HFF-Myc (cell line): ENCODE data around the gene COL11A1.

Experiments used
- DNase-seq: peaks from one replicate; pipeline ENCODE4 v3.0.0-alpha.2; 2011; ENCODE audit warnings: low read depth; ENCODE audit errors: extremely low read depth
- H3K4me3 ChIP-seq: replicated peaks from 2 replicates; pipeline ENCODE4 v1.5.1; 2011; ENCODE audit warnings: low read depth, mild to moderate bottlenecking, control low read depth, low read length
- CTCF ChIP-seq: IDR thresholded peaks from 2 replicates; pipeline ENCODE4 v1.5.1; 2012; ENCODE audit warnings: mild to moderate bottlenecking, low read depth, low read length, control low read depth; ENCODE audit errors: missing control alignments

Gene COL11A1

GRCh38 chr1:102977292-102977691 lies 131.0 kb downstream of the COL11A1 start:
- no peak for DNase-seq
- TF ChIP-seq CTCF: no peak

GRCh38 chr1:102970496-102971078 lies 137.7 kb downstream of the COL11A1 start:
- TF ChIP-seq CTCF: peak; percentile 61
- H3K4me3 ChIP-seq: no peak overlapping the region
- peak; percentile 37 for DNase-seq

More at GRCh38 chr1:102977292-102977691, 131.0 kb downstream of the COL11A1 start:
- no peak overlapping the region for H3K4me3 ChIP-seq

GRCh38 chr1:102967786-102968185 lies 140.5 kb downstream of the COL11A1 start:
- no peak for DNase-seq
- no peak for TF ChIP-seq CTCF
- no peak overlapping the region for H3K4me3 ChIP-seq

GRCh38 chr1:102961549-102961948 lies 146.8 kb downstream of the COL11A1 start:
- H3K4me3 ChIP-seq: no peak overlapping the region
- no peak for DNase-seq
- TF ChIP-seq CTCF: no peak

- DNase-seq: no peak
- H3K4me3 ChIP-seq: no peak overlapping the region
- no peak for TF ChIP-seq CTCF
These were observed 153.7 kb downstream of the COL11A1 start for GRCh38 chr1:102954576-102954975.

GRCh38 chr1:102952400-102952799 lies 155.9 kb downstream of the COL11A1 start:
- TF ChIP-seq CTCF: no peak
- no peak overlapping the region for H3K4me3 ChIP-seq
- DNase-seq: no peak

GRCh38 chr1:102942324-102942723 lies 166.0 kb downstream of the COL11A1 start:
- DNase-seq: no peak
- TF ChIP-seq CTCF: no peak
- no peak overlapping the region for H3K4me3 ChIP-seq
